ENCODE data around the gene CXCL13. TPM values are rescaled to one million over a fixed set of nuclear protein-coding genes. Genes with fewer than 3 reads are reported as not detected.

The CXCL13 gene
- total and polyA plus RNA-seq, 4 donors: 1.2 to 4.0 (median 2.8) TPM; not detected in 1

- H3K27ac ChIP-seq (ENCODE audit: low read depth in 1 of 2, low read length in 2 of 2): no peak overlapping the region
- WGBS: 86% methylated on average over 2 of the region's 2 CpGs
- no peaks in the 10 kb centered on the region for H3K9me3 ChIP-seq (ENCODE audit: control insufficient read depth in 4 of 4, low read length in 3 of 4)
These were observed 24.3 kb downstream of the CXCL13 start for GRCh38 chr4:77629885-77630284.

DNA sequence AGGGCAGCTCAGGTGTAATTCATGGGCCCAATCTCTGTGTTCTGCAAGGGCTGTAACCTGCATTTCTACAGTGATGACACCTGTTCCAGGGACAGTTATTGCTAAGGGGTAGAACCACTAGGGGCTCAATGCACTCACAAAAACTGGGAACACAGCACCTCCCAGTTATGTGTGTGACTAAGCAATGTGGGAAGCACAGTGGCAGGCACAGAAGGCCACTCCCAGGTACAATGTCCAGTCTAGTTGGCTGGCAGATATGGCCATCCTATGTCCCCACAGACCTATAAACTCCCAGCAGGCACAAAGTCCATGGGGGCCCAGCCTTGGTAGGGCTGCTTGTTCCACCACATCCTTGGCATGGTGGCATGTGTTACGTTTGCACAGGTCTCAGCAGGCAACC, 25.7 kb downstream of the CXCL13 start:
- H3K4me1 ChIP-seq (ENCODE audit: control insufficient read depth in 4 of 4, insufficient read depth in 4 of 4, low read length in 3 of 4): peaks cover 0 to 13% (median 6%) of the 10 kb centered on the region in 4 donors
- no peak for DNase-seq (ENCODE audit: low spot score)
- no peak overlapping the region for H3K4me3 ChIP-seq (ENCODE audit: low read depth in 1 of 3, low read length in 3 of 3)
- WGBS: 50% methylated on average over 1 of the region's 1 CpG
- H3K27ac ChIP-seq (ENCODE audit: low read depth in 1 of 2, low read length in 2 of 2): no peak overlapping the region
- H3K9me3 ChIP-seq (ENCODE audit: control insufficient read depth in 4 of 4, low read length in 3 of 4): no peaks in the 10 kb centered on the region
- H3K36me3 ChIP-seq (ENCODE audit: control insufficient read depth in 4 of 4, insufficient read depth in 3 of 4, low read depth in 1 of 4, low read length in 3 of 4): no peaks in the 10 kb centered on the region
- no peaks in the 10 kb centered on the region for H3K27me3 ChIP-seq (ENCODE audit: control insufficient read depth in 4 of 4, insufficient read depth in 4 of 4, low read length in 3 of 4)
- no peak overlapping the region for H3K9ac ChIP-seq (ENCODE audit: low read depth in 1 of 2, low read length in 2 of 2)
- TF ChIP-seq HNF4A (conservative IDR thresholded peaks at IDR 0.05) (peak; percentile 94 to 95), EGR1 (IDR thresholded peaks at IDR 0.05; ENCODE audit: low read depth in 2 of 2) (no peak), NR2F2 (IDR thresholded peaks at IDR 0.05) (no peak), JUND (IDR thresholded peaks at IDR 0.05) (no peak), REST (IDR thresholded peaks at IDR 0.05) (no peak), GABPA (IDR thresholded peaks at IDR 0.05 in 1 of 2, conservative IDR thresholded peaks at IDR 0.05 in 1 of 2) (no peak), MAX (IDR thresholded peaks at IDR 0.05) (no peak), YY1 (IDR thresholded peaks at IDR 0.05) (peak; percentile 68)

More at GRCh38 chr4:77629885-77630284, 24.3 kb downstream of the CXCL13 start:
- no peaks in the 10 kb centered on the region for H3K36me3 ChIP-seq (ENCODE audit: control insufficient read depth in 4 of 4, insufficient read depth in 3 of 4, low read depth in 1 of 4, low read length in 3 of 4)
- no peaks in the 10 kb centered on the region for H3K27me3 ChIP-seq (ENCODE audit: control insufficient read depth in 4 of 4, insufficient read depth in 4 of 4, low read length in 3 of 4)
- DNase-seq (ENCODE audit: low spot score): no peak
- no peak overlapping the region for H3K4me3 ChIP-seq (ENCODE audit: low read depth in 1 of 3, low read length in 3 of 3)
- no peak overlapping the region for H3K9ac ChIP-seq (ENCODE audit: low read depth in 1 of 2, low read length in 2 of 2)
- peaks cover 0 to 11% (median 5%) of the 10 kb centered on the region in 4 donors for H3K4me1 ChIP-seq (ENCODE audit: control insufficient read depth in 4 of 4, insufficient read depth in 4 of 4, low read length in 3 of 4)
- TF ChIP-seq RAD21 (IDR thresholded peaks at IDR 0.05): no peak
- TF ChIP-seq ZBTB33 (IDR thresholded peaks at IDR 0.05): no peak
- no peak for TF ChIP-seq HNF4G (IDR thresholded peaks at IDR 0.05)
- TF ChIP-seq EGR1 (IDR thresholded peaks at IDR 0.05; ENCODE audit: low read depth in 2 of 2): no peak
- no peak for TF ChIP-seq FOXA2 (IDR thresholded peaks at IDR 0.05)
- TF ChIP-seq JUND (IDR thresholded peaks at IDR 0.05): no peak
- no peak for TF ChIP-seq ATF3 (IDR thresholded peaks at IDR 0.05)
- TF ChIP-seq MAX (IDR thresholded peaks at IDR 0.05): no peak
- no peak for TF ChIP-seq SP1 (IDR thresholded peaks at IDR 0.05)
- no peak for TF ChIP-seq REST (IDR thresholded peaks at IDR 0.05)
